Osteocyte (in vitro differentiated cells): ENCODE data around the gene NSMF. TPM values are rescaled to one million over a fixed set of nuclear protein-coding genes. Genes with fewer than 3 reads are reported as not detected.

ENCODE experiments used
- DNase-seq: peaks from one replicate; pipeline ENCODE4 v3.0.0; 2021; ENCODE audit warnings: mixed read lengths; ENCODE audit not compliant: unreplicated experiment; ENCODE audit errors: extremely low spot score
- H3K27ac Mint-ChIP-seq: one replicate; pipeline ENCODE4 v1.8.0; 2021; ENCODE audit warnings: mild to moderate bottlenecking, mixed read lengths; ENCODE audit not compliant: unreplicated experiment
- H3K27me3 Mint-ChIP-seq: one replicate; pipeline ENCODE4 v1.8.0; 2021; ENCODE audit warnings: mixed read lengths; ENCODE audit not compliant: unreplicated experiment
- H3K36me3 Mint-ChIP-seq: one replicate; pipeline ENCODE4 v1.8.0; 2021; ENCODE audit warnings: mixed read lengths; ENCODE audit not compliant: unreplicated experiment
- H3K4me1 Mint-ChIP-seq: one replicate; pipeline ENCODE4 v1.8.0; 2021; ENCODE audit warnings: mixed read lengths; ENCODE audit not compliant: unreplicated experiment
- H3K4me3 Mint-ChIP-seq: one replicate; pipeline ENCODE4 v1.8.0; 2021; ENCODE audit warnings: mild to moderate bottlenecking, moderate library complexity, mixed read lengths; ENCODE audit not compliant: unreplicated experiment
- H3K9me3 Mint-ChIP-seq: one replicate; pipeline ENCODE4 v1.8.0; 2021; ENCODE audit warnings: mixed read lengths; ENCODE audit not compliant: unreplicated experiment
- CTCF ChIP-seq: fragments of 200-600 bp; sonication (generic); IDR thresholded peaks from 2 replicates; pipeline ENCODE4 v1.5.0; 2021; ENCODE audit warnings: antibody characterized with exemption, mild to moderate bottlenecking, moderate library complexity
- total RNA-seq: library from RNA; stranded (reverse); gene quantifications from 2 replicates; pipeline ENCODE4 v1.2.1, GENCODE V29; 2021

NSMF gene
- total RNA-seq, 1 donor from 2014 or later, result 103 TPM

- H3K27me3 Mint-ChIP-seq, result no peaks in the 10 kb centered on the region
- peaks cover 35% of the 10 kb centered on the region for H3K4me1 Mint-ChIP-seq
- H3K27ac Mint-ChIP-seq, result no peak overlapping the region
- no peaks in the 10 kb centered on the region for H3K36me3 Mint-ChIP-seq
- H3K4me3 Mint-ChIP-seq, result no peak overlapping the region
- no peak for DNase-seq
- H3K9me3 Mint-ChIP-seq, result no peaks in the 10 kb centered on the region
- no peak for TF ChIP-seq CTCF
Observed at GRCh38 chr9:137449931-137450538, 9.1 kb downstream of the NSMF start.

- no peaks in the 10 kb centered on the region for H3K36me3 Mint-ChIP-seq
- H3K9me3 Mint-ChIP-seq, result no peaks in the 10 kb centered on the region
- H3K27me3 Mint-ChIP-seq, result no peaks in the 10 kb centered on the region
- no peak for TF ChIP-seq CTCF
- H3K4me1 Mint-ChIP-seq, result peaks cover 32% of the 10 kb centered on the region
- no peak for DNase-seq
- H3K4me3 Mint-ChIP-seq, result no peak overlapping the region
- no peak overlapping the region for H3K27ac Mint-ChIP-seq
Observed at GRCh38 chr9:137449081-137449844, 9.9 kb downstream of the NSMF start.

- Mint-ChIP-seq H3K9me3 (no peaks in the 10 kb centered on the region), H3K4me1 (peaks cover 29% of the 10 kb centered on the region), H3K27me3 (no peaks in the 10 kb centered on the region), H3K4me3 (no peak overlapping the region), H3K36me3 (no peaks in the 10 kb centered on the region), H3K27ac (no peak overlapping the region)
- TF ChIP-seq CTCF, result no peak
- DNase-seq, result no peak
Observed at GRCh38 chr9:137448602-137448962, 10.6 kb downstream of the NSMF start.

- no peaks in the 10 kb centered on the region for H3K9me3 Mint-ChIP-seq
- H3K27ac Mint-ChIP-seq, result peak overlapping the region; percentile 39
- no peak for DNase-seq
- TF ChIP-seq CTCF, result no peak
- H3K36me3 Mint-ChIP-seq, result no peaks in the 10 kb centered on the region
- H3K27me3 Mint-ChIP-seq, result no peaks in the 10 kb centered on the region
- peaks cover 28% of the 10 kb centered on the region for H3K4me1 Mint-ChIP-seq
- H3K4me3 Mint-ChIP-seq, result no peak overlapping the region
Observed at GRCh38 chr9:137447722-137448601, 11.2 kb downstream of the NSMF start.
